Measurements from ENCODE around the gene NPHP1.

DNA sequence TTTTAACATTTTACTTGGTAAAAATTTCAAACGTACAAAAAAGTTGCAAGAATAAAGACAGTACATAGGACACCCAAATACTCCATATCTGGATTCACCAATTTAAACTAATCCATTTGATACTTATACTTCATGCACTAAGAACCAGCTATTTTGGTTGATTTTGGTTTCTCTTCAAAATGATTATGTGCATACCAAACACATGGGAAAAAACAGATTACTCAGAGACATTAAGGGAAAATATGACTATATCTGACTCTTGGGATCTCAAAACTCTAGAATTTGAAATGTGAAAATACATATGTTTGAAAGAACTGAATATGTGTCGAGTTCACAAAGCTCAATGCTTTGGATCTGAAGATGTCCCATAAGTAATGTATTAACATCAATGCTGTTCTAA, 73.6 kb downstream of the NPHP1 start:
- TF ChIP-seq, protein P1, sequence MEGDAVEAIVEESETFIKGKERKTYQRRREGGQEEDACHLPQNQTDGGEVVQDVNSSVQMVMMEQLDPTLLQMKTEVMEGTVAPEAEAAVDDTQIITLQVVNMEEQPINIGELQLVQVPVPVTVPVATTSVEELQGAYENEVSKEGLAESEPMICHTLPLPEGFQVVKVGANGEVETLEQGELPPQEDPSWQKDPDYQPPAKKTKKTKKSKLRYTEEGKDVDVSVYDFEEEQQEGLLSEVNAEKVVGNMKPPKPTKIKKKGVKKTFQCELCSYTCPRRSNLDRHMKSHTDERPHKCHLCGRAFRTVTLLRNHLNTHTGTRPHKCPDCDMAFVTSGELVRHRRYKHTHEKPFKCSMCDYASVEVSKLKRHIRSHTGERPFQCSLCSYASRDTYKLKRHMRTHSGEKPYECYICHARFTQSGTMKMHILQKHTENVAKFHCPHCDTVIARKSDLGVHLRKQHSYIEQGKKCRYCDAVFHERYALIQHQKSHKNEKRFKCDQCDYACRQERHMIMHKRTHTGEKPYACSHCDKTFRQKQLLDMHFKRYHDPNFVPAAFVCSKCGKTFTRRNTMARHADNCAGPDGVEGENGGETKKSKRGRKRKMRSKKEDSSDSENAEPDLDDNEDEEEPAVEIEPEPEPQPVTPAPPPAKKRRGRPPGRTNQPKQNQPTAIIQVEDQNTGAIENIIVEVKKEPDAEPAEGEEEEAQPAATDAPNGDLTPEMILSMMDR (IDR thresholded peaks at IDR 0.05), result no peak
- TF ChIP-seq POLR2A (IDR thresholded peaks at IDR 0.05), result no peak
